Sciatic nerve (tissue), 2 donors: ENCODE measurements around the gene OR6B3. TPM values are rescaled to one million over a fixed set of nuclear protein-coding genes. Genes with fewer than 3 reads are reported as not detected.
A peak's percentile ranks its signal among the peaks of the same experiment; 100 is the strongest.

ENCODE experiments used
- ATAC-seq: fragments of 200-7000 bp; cut with Tn5 transposase; one replicate; pipeline ENCODE4 v1.9.1; 2020; ENCODE audit warnings: mild to moderate bottlenecking, moderate library complexity
- DNase-seq: peaks from one replicate; pipeline ENCODE4 v3.0.0-alpha.2; 2020; ENCODE audit warnings: low spot score
- intact Hi-C: fragments of 100-400 bp; cut with DNase I; formaldehyde crosslinking; loops from one replicate; pipeline ENCODE4 v1.14.2; 2022
- total RNA-seq: library from RNA; stranded (reverse); fragmentation: NEBNext Ultra II Directional; extraction: Animal tissue kit (Norgen Biotek cat#: 25700); gene quantifications from one replicate; pipeline ENCODE4 v1.2.1, GENCODE V29; 2021
- donor health status: DM: no; HTN: no; CAD: no.
- donor health status: DM: no; HTN: no; CAD: no.

The OR6B3 gene
- total RNA-seq: 8.3 TPM

GRCh38 chr2:240053173-240054155 is at the start of gene OR6B3:
Gene OR6B3, minus strand, starts transcription at chr2:240053521.
- DNase-seq: no peak
- intact Hi-C loops: no loop called here
- ATAC-seq: no peak

- DNase-seq: no peak
- intact Hi-C loops: no loop called here
- no peak for ATAC-seq
Measured at GRCh38 chr2:240098349-240098748, 45.0 kb upstream of the OR6B3 start.

GRCh38 chr2:240095556-240096523 is 42.5 kb upstream of the OR6B3 start:
- DNase-seq (no peak), ATAC-seq (no peak)
- intact Hi-C loops: no loop called here

- intact Hi-C loops: no loop called here
- no peak for ATAC-seq
- DNase-seq: no peak
Measured at GRCh38 chr2:240089306-240089705, 36.0 kb upstream of the OR6B3 start.

- intact Hi-C loops: no loop called here
- DNase-seq (no peak), ATAC-seq (no peak)
Measured at GRCh38 chr2:240086563-240086962, 33.2 kb upstream of the OR6B3 start.

- ATAC-seq (no peak), DNase-seq (no peak)
- intact Hi-C loops: no loop called here
Measured at GRCh38 chr2:240078631-240079030, 25.3 kb upstream of the OR6B3 start.

GRCh38 chr2:240077442-240077841 is 24.1 kb upstream of the OR6B3 start:
- ATAC-seq (no peak), DNase-seq (no peak)
- intact Hi-C loops: no loop called here

- no peak for DNase-seq
- no peak for ATAC-seq
- intact Hi-C loops: no loop called here
Measured at GRCh38 chr2:240074545-240074944, 21.2 kb upstream of the OR6B3 start.

GRCh38 chr2:240070907-240071306 is 17.6 kb upstream of the OR6B3 start:
- ATAC-seq (no peak), DNase-seq (no peak)
- intact Hi-C loops: no loop called here

- intact Hi-C loops: no loop called here
- ATAC-seq: no peak
- no peak for DNase-seq
Measured at GRCh38 chr2:240069829-240070228, 16.5 kb upstream of the OR6B3 start.

GRCh38 chr2:240068193-240068592 is 14.9 kb upstream of the OR6B3 start:
- intact Hi-C loops: no loop called here
- DNase-seq: no peak
- ATAC-seq: no peak

GRCh38 chr2:240066489-240066888 is 13.2 kb upstream of the OR6B3 start:
- intact Hi-C loops: no loop called here
- ATAC-seq: no peak

GRCh38 chr2:240064898-240065297 is 11.6 kb upstream of the OR6B3 start:
- DNase-seq: no peak
- intact Hi-C loops: loop anchor here (5.0 kb wide), 1 partner anchor 77 kb away; the partner anchor contains the start of gene OTOS
- no peak for ATAC-seq

More at GRCh38 chr2:240066489-240066888, 13.2 kb upstream of the OR6B3 start:
- no peak for DNase-seq

- peak; percentile 77 for ATAC-seq
- intact Hi-C loops: loop anchor here (5.0 kb wide), 1 partner anchor 81 kb away; the partner anchor contains the start of gene OTOS
- DNase-seq: no peak
Measured at GRCh38 chr2:240060977-240061591, 7.8 kb upstream of the OR6B3 start.

GRCh38 chr2:240056678-240057077 is 3.4 kb upstream of the OR6B3 start:
- intact Hi-C loops: no loop called here
- DNase-seq (no peak), ATAC-seq (no peak)

GRCh38 chr2:240055177-240055917 is 2.0 kb upstream of the OR6B3 start:
- DNase-seq (no peak), ATAC-seq (no peak)
- intact Hi-C loops: no loop called here

GRCh38 chr2:240052524-240052923 is 797 bp downstream of the OR6B3 start:
- DNase-seq (no peak), ATAC-seq (no peak)
- intact Hi-C loops: no loop called here

GRCh38 chr2:240051697-240052096 is 1.6 kb downstream of the OR6B3 start:
- peak; percentile 93 for ATAC-seq
- intact Hi-C loops: no loop called here
- DNase-seq: no peak
